Spleen (tissue), 11 donors: ENCODE data around the gene THSD4. TPM values are rescaled to one million over a fixed set of nuclear protein-coding genes. Genes with fewer than 3 reads are reported as not detected.

Experiments
- DNase-seq: peaks from one replicate; pipeline ENCODE4 v3.0.0-alpha.2; 2020
- H3K27ac ChIP-seq, 8 donors: fragments of 200-600 bp; sonication (generic) in 7 of 8; 1 replicate in 4 of 8; 2 replicates in 4 of 8; pipeline versions ENCODE4 v1.5.0 to v1.8.0; 2016 to 2021; ENCODE audit warnings: inconsistent platforms in 4 of 8, mild to moderate bottlenecking in 4 of 8, moderate library complexity in 1 of 8
- H3K27me3 ChIP-seq, 7 donors: fragments of 200-600 bp; sonication (generic) in 6 of 7; replicated peaks in 1 of 7; 1 replicate in 4 of 7; 2 replicates in 3 of 7; pipeline versions ENCODE4 v1.5.0 to v1.8.0; 2016 to 2021; ENCODE audit warnings: inconsistent platforms in 3 of 7, mild to moderate bottlenecking in 1 of 7
- H3K36me3 ChIP-seq, 6 donors: fragments of 200-600 bp; sonication (generic) in 5 of 6; 1 replicate in 4 of 6; 2 replicates in 2 of 6; pipeline versions ENCODE4 v1.5.0 to v1.8.0; 2016 to 2021; ENCODE audit warnings: inconsistent platforms in 2 of 6
- H3K4me1 ChIP-seq, 6 donors: fragments of 200-600 bp; sonication (generic) in 5 of 6; 1 replicate in 3 of 6; 2 replicates in 3 of 6; pipeline versions ENCODE4 v1.5.0 to v1.8.0; 2016 to 2021; ENCODE audit warnings: inconsistent platforms in 3 of 6
- H3K4me3 ChIP-seq, 8 donors: fragments of 200-600 bp; sonication (generic) in 7 of 8; 1 replicate in 4 of 8; 2 replicates in 4 of 8; pipeline versions ENCODE4 v1.5.0 to v1.8.0; 2016 to 2021; ENCODE audit warnings: inconsistent platforms in 4 of 8, mild to moderate bottlenecking in 4 of 8, moderate library complexity in 2 of 8
- H3K9me3 ChIP-seq, 8 donors: fragments of 200-600 bp; sonication (generic) in 7 of 8; 1 replicate in 4 of 8; 2 replicates in 4 of 8; pipeline versions ENCODE4 v1.5.0 to v1.8.0; 2016 to 2021; ENCODE audit warnings: inconsistent platforms in 4 of 8
- POLR2A ChIP-seq, 3 donors: fragments of 450-650 bp; IDR thresholded peaks; one replicate each; pipeline ENCODE4 v1.5.1; 2017; ENCODE audit warnings: antibody characterized with exemption in 3 of 3, mild to moderate bottlenecking in 1 of 3
- POLR2AphosphoS5 ChIP-seq, 3 donors: sonication (generic); formaldehyde crosslinking; IDR thresholded peaks; one replicate each; pipeline ENCODE4 v1.5.1; 2017; ENCODE audit warnings: antibody characterized with exemption in 3 of 3
- WGBS, 5 donors: extraction: QIAGEN DNeasy Blood & Tissue Kit in 3 of 5; methylation state at CpG; one replicate each; pipeline versions ENCODE4 v1.1.5 to v1.1.7; 2013 to 2018; 5-methylcytosine and 5-hydroxymethylcytosine counted together
- intact Hi-C: fragments of 100-400 bp; cut with DNase I; formaldehyde crosslinking; loops from one replicate; pipeline ENCODE4 v1.15.0; 2023; ENCODE audit warnings: low total_unique reads
- polyA plus RNA-seq, 3 donors: library from polyadenylated mRNA; stranded (reverse); fragments of 200-250 nt; gene quantifications; one replicate each; pipeline ENCODE4 v1.2.1, GENCODE V29; 2013
- total RNA-seq, 7 donors: library from RNA; depleted of rRNA in 3 of 7; stranded (reverse); fragments of >200 nt in 3 of 7; fragmentation: NEBNext Ultra II Directional in 4 of 7; extraction: Animal tissue kit (Norgen Biotek cat#: 25700) in 4 of 7; gene quantifications; one replicate each; pipeline versions ENCODE4 v1.1.0 to v1.2.1, GENCODE V29; 2016 to 2021
- TF ChIP-seq, protein P1 (sequence below), 11 experiments: fragments of 200-600 bp in 7 of 11; fragments of 450-650 bp in 4 of 11; sonication (generic) in 4 of 11; IDR thresholded peaks in 8 of 11; conservative IDR thresholded peaks in 3 of 11; 1 replicate in 7 of 11; 2 replicates in 4 of 11; pipeline versions ENCODE4 v1.4.0 to v1.8.0; 2016 to 2021; ENCODE audit warnings: antibody characterized with exemption in 11 of 11, inconsistent platforms in 4 of 11, mild to moderate bottlenecking in 1 of 11
- donor health status: healthy with polysubstance abuse.
- donor health status: DM: no; HTN: no; CAD: no; lungs with moderate emphysema.
- donor health status: DM: no; HTN: no; CAD: no.
- donor health status: Bipolar disorder and iron deficiency.
- donor health status: healthy.
- donor health status: DM: no; HTN: no; CAD: no.
- donor health status: DM: yes; HTN: yes; CAD: no.

THSD4 gene
- total and polyA plus RNA-seq, 10 donors = 0.29 to 11.3 (median 3.4) TPM

DNA sequence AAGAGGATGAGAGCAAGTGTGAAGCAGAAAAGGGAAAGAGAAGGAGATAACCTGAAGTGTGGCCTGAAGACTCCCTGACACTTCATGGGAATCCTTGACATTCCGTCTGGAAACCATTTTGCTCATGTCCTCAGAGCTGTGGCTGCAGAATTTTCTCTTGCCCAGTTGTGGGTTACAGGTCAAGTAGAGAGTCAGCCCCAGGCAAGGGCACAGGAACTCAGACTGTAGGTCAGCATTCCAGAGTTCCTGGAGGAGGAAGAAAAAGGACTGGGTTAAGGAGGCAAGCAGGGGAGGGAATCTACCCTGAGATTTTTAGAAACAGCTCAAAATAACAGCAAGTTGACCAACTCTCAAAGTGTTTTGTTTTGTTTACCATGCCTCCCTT lies 4.1 kb upstream of the THSD4 start:
- Histone ChIP-seq H3K27ac (no peak overlapping the region), H3K4me1 (peaks cover 5 to 27% (median 14%) of the 10 kb centered on the region in 6 donors), H3K9me3 (no peaks in the 10 kb centered on the region), H3K4me3 (no peak overlapping the region), H3K36me3 (no peaks in the 10 kb centered on the region), H3K27me3 (peaks cover 0 to 50% (median 20%) of the 10 kb centered on the region in 7 donors)
- no peak for DNase-seq
- intact Hi-C loops = loop anchor here (10.0 kb wide), 1 partner anchor 324 kb away; no protein-coding TSS in a partner anchor
- 40 to 88% (median 58%) methylated on average over 1 of the region's 1 CpG for WGBS, 5 donors
- TF ChIP-seq POLR2A (IDR thresholded peaks at IDR 0.05) (no peak), POLR2AphosphoS5 (IDR thresholded peaks at IDR 0.05) (peak in 1 of 3 donors; percentile 29)
- TF ChIP-seq, protein P1, sequence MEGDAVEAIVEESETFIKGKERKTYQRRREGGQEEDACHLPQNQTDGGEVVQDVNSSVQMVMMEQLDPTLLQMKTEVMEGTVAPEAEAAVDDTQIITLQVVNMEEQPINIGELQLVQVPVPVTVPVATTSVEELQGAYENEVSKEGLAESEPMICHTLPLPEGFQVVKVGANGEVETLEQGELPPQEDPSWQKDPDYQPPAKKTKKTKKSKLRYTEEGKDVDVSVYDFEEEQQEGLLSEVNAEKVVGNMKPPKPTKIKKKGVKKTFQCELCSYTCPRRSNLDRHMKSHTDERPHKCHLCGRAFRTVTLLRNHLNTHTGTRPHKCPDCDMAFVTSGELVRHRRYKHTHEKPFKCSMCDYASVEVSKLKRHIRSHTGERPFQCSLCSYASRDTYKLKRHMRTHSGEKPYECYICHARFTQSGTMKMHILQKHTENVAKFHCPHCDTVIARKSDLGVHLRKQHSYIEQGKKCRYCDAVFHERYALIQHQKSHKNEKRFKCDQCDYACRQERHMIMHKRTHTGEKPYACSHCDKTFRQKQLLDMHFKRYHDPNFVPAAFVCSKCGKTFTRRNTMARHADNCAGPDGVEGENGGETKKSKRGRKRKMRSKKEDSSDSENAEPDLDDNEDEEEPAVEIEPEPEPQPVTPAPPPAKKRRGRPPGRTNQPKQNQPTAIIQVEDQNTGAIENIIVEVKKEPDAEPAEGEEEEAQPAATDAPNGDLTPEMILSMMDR (IDR thresholded peaks at IDR 0.05 in 8 of 11, conservative IDR thresholded peaks at IDR 0.05 in 3 of 11) = no peak

DNA sequence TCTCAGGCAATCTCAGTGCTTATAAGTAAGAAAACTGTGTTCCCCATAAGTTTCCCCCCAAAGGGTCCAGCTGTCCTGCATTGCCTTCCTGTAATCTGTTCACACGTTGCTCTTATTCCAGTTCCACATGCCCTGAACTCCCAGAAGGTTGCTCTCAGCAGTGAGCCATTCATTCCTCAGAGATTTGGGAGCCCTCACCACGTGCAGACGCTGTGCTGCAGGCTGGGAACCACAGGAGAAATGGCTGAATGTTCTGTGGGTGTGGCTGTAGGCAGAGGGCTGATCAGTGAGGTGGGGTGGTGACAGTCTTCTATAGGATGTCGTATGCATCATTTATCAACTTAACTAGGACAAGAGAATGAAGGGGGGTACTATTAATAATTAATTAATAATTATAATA lies 3.3 kb upstream of the THSD4 start:
- intact Hi-C loops = loop anchor here (10.0 kb wide), 1 partner anchor 323 kb away; no protein-coding TSS in a partner anchor
- no peaks in the 10 kb centered on the region for H3K36me3 ChIP-seq
- H3K9me3 ChIP-seq = no peaks in the 10 kb centered on the region
- TF ChIP-seq POLR2AphosphoS5 (IDR thresholded peaks at IDR 0.05) = no peak
- TF ChIP-seq POLR2A (IDR thresholded peaks at IDR 0.05) = no peak
- TF ChIP-seq, protein P1 (IDR thresholded peaks at IDR 0.05 in 8 of 11, conservative IDR thresholded peaks at IDR 0.05 in 3 of 11) = no peak
- peaks cover 0 to 58% (median 27%) of the 10 kb centered on the region in 7 donors for H3K27me3 ChIP-seq
- no peak overlapping the region for H3K27ac ChIP-seq
- no peak for DNase-seq
- 63 to 79% (median 73%) methylated on average over 4 of the region's 4 CpGs for WGBS, 5 donors
- H3K4me1 ChIP-seq = peaks cover 5 to 31% (median 16%) of the 10 kb centered on the region in 6 donors
- H3K4me3 ChIP-seq = no peak overlapping the region

DNA sequence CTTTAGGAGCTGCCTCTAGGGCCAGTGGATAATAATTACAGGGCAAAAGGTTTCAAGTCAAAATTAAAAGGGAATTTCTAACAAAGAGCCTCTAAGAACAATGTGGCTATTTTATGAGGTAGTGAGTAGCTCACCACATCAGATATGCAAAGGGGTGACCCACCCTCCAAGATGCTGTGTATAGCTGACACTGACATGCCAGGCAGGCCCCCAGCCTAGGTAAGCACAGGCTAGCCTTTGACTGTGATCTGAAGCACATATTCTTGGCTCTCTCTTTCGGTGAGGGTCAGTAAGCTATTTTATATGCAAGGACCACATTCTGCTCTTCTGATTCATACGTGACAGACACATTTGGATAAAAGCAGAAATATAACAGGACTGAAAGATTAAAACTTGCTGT lies 2.8 kb upstream of the THSD4 start:
- WGBS, 5 donors = 84 to 93% (median 89%) methylated on average over 2 of the region's 2 CpGs
- Histone ChIP-seq H3K27me3 (peaks cover 0 to 63% (median 28%) of the 10 kb centered on the region in 7 donors), H3K4me3 (no peak overlapping the region), H3K4me1 (peaks cover 5 to 31% (median 16%) of the 10 kb centered on the region in 6 donors), H3K27ac (no peak overlapping the region), H3K36me3 (no peaks in the 10 kb centered on the region), H3K9me3 (no peaks in the 10 kb centered on the region)
- no peak for DNase-seq
- TF ChIP-seq, protein P1 (IDR thresholded peaks at IDR 0.05 in 8 of 11, conservative IDR thresholded peaks at IDR 0.05 in 3 of 11) = no peak
- TF ChIP-seq POLR2AphosphoS5 (IDR thresholded peaks at IDR 0.05) (no peak), POLR2A (IDR thresholded peaks at IDR 0.05) (no peak)
- intact Hi-C loops = loop anchor here (10.0 kb wide), 1 partner anchor 322 kb away; no protein-coding TSS in a partner anchor

DNA sequence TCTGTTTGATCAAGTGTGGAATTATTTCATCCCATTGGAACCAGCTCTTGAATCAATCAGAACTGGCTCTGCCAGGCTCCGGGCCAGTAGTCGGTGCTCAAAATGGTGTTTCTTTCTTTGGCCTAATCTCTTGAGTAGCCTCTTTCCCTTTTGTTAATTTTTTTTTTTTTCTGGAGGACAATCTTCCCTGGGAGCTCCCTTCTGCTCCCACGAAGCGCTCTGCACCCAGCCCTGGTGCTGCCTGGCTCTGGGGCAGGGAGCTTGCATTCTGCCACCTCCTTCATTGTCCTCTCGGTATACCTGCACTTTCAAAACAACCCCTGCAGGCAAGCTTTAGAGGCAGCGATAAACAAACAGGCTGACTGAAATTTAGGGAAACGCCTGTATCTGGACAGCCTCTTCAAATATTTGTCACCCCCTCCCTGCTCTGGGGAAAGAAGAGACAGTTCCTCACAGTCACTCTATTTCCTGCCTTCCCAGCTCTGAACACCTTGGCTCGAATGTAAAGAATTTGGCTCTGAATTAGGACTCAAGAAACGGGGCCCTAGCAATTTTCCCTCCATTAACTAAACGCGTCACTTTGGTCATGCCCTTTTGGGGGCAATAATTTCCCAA lies 1.1 kb upstream of the THSD4 start:
- H3K4me1 ChIP-seq = peaks cover 5 to 31% (median 16%) of the 10 kb centered on the region in 6 donors
- no peak for TF ChIP-seq POLR2A (IDR thresholded peaks at IDR 0.05)
- TF ChIP-seq, protein P1 (IDR thresholded peaks at IDR 0.05 in 8 of 11, conservative IDR thresholded peaks at IDR 0.05 in 3 of 11) = no peak
- TF ChIP-seq POLR2AphosphoS5 (IDR thresholded peaks at IDR 0.05) = no peak
- no peak overlapping the region for H3K27ac ChIP-seq
- H3K4me3 ChIP-seq = no peak overlapping the region
- no peaks in the 10 kb centered on the region for H3K36me3 ChIP-seq
- intact Hi-C loops = loop anchor here (10.0 kb wide), 1 partner anchor 321 kb away; no protein-coding TSS in a partner anchor
- no peak for DNase-seq
- WGBS, 5 donors = 76 to 84% (median 78%) methylated on average over 11 of the region's 11 CpGs
- no peaks in the 10 kb centered on the region for H3K9me3 ChIP-seq
- H3K27me3 ChIP-seq = peaks cover 0 to 65% (median 28%) of the 10 kb centered on the region in 7 donors
